ENCODE measurements around the gene SLC22A31. TPM values are rescaled to one million over a fixed set of nuclear protein-coding genes. Genes with fewer than 3 reads are reported as not detected.

Gene SLC22A31
- total RNA-seq, 1 donor from 2014 or later: 1.7 TPM

- Mint-ChIP-seq H3K4me3 (no peak overlapping the region), H3K36me3 (no peaks in the 10 kb centered on the region), H3K9me3 (no peaks in the 10 kb centered on the region), H3K27ac (no peak overlapping the region), H3K4me1 (peaks cover 5% of the 10 kb centered on the region), H3K27me3 (ENCODE audit: low read depth) (peaks cover 4% of the 10 kb centered on the region)
- no peak for TF ChIP-seq CTCF (IDR thresholded peaks at IDR 0.05; ENCODE audit: unreplicated experiment)
- DNase-seq (ENCODE audit: low spot score in 2 of 2, unreplicated experiment in 2 of 2): no peak
These were observed 38.3 kb downstream of the SLC22A31 start for GRCh38 chr16:89161763-89162713.

- Mint-ChIP-seq H3K27me3 (ENCODE audit: low read depth) (peaks cover 4% of the 10 kb centered on the region), H3K27ac (no peak overlapping the region), H3K4me1 (peaks cover 5% of the 10 kb centered on the region), H3K9me3 (no peaks in the 10 kb centered on the region), H3K4me3 (no peak overlapping the region), H3K36me3 (no peaks in the 10 kb centered on the region)
- DNase-seq (ENCODE audit: low spot score in 2 of 2, unreplicated experiment in 2 of 2): no peak
- TF ChIP-seq CTCF (IDR thresholded peaks at IDR 0.05; ENCODE audit: unreplicated experiment): no peak
These were observed 39.2 kb downstream of the SLC22A31 start for GRCh38 chr16:89160977-89161701.

- no peak for DNase-seq (ENCODE audit: low spot score in 2 of 2, unreplicated experiment in 2 of 2)
- H3K9me3 Mint-ChIP-seq: no peaks in the 10 kb centered on the region
- H3K27me3 Mint-ChIP-seq (ENCODE audit: low read depth): peaks cover 4% of the 10 kb centered on the region
- H3K36me3 Mint-ChIP-seq: no peaks in the 10 kb centered on the region
- peaks cover 13% of the 10 kb centered on the region for H3K4me1 Mint-ChIP-seq
- H3K27ac Mint-ChIP-seq: no peak overlapping the region
- H3K4me3 Mint-ChIP-seq: no peak overlapping the region
- TF ChIP-seq CTCF (IDR thresholded peaks at IDR 0.05; ENCODE audit: unreplicated experiment): no peak
These were observed 40.4 kb downstream of the SLC22A31 start for GRCh38 chr16:89159850-89160354.

- no peak for TF ChIP-seq CTCF (IDR thresholded peaks at IDR 0.05; ENCODE audit: unreplicated experiment)
- Mint-ChIP-seq H3K4me3 (no peak overlapping the region), H3K9me3 (no peaks in the 10 kb centered on the region), H3K36me3 (no peaks in the 10 kb centered on the region), H3K4me1 (peaks cover 9% of the 10 kb centered on the region), H3K27ac (no peak overlapping the region), H3K27me3 (ENCODE audit: low read depth) (peaks cover 4% of the 10 kb centered on the region)
- no peak for DNase-seq (ENCODE audit: low spot score in 2 of 2, unreplicated experiment in 2 of 2)
These were observed 41.1 kb downstream of the SLC22A31 start for GRCh38 chr16:89159066-89159849.

GRCh38 chr16:89157778-89158177 is 42.6 kb downstream of the SLC22A31 start:
- H3K4me3 Mint-ChIP-seq: no peak overlapping the region
- TF ChIP-seq CTCF (IDR thresholded peaks at IDR 0.05; ENCODE audit: unreplicated experiment): no peak
- no peaks in the 10 kb centered on the region for H3K9me3 Mint-ChIP-seq
- no peak for DNase-seq (ENCODE audit: low spot score in 2 of 2, unreplicated experiment in 2 of 2)
- H3K27ac Mint-ChIP-seq: no peak overlapping the region
- H3K27me3 Mint-ChIP-seq (ENCODE audit: low read depth): peaks cover 4% of the 10 kb centered on the region
- H3K4me1 Mint-ChIP-seq: peaks cover 7% of the 10 kb centered on the region
- H3K36me3 Mint-ChIP-seq: no peaks in the 10 kb centered on the region
